A673 (cell line): ENCODE results near the gene KMT2B. TPM values are rescaled to one million over a fixed set of nuclear protein-coding genes. Genes with fewer than 3 reads are reported as not detected.

Experiments used
- BruUV-seq: library from RNA; stranded (reverse); fragments of 400-500 nt; replicated peaks from 2 replicates; lab custom pipeline; 2021; lab: Mats Ljungman, UMichigan
- CTCF ChIA-PET: fragments of 300-600 bp; sonication (Branson Sonifier 250); formaldehyde crosslinking; loops from one replicate; lab custom pipeline; 2022; ENCODE audit warnings: antibody characterized with exemption; lab: Charles Lee
- POLR2A ChIA-PET: fragments of 300-600 bp; sonication (Branson Sonifier 250); formaldehyde crosslinking; loops from one replicate; lab custom pipeline; 2022; ENCODE audit warnings: antibody characterized with exemption; ENCODE audit not compliant: low non-redundant PET; lab: Charles Lee
- DNase-seq: peaks from one replicate; pipeline ENCODE4 v3.0.0-alpha.2; 2015; ENCODE audit warnings: low spot score
- H3K27ac ChIP-seq: fragments of 200-600 bp; sonication (generic); 2 replicates; pipeline ENCODE4 v1.5.1; 2016; ENCODE audit warnings: mixed run types, low read depth, mild to moderate bottlenecking, mixed read lengths, antibody characterized with exemption, low read length; ENCODE audit not compliant: poor library complexity, severe bottlenecking
- H3K27me3 ChIP-seq: fragments of 200-600 bp; sonication (generic); replicated peaks from 2 replicates; pipeline ENCODE4 v1.6.1; 2017; ENCODE audit warnings: mixed run types, low read depth, mild to moderate bottlenecking, mixed read lengths, antibody characterized with exemption, low read length; ENCODE audit not compliant: insufficient read depth, poor library complexity
- H3K36me3 ChIP-seq: fragments of 200-600 bp; sonication (generic); 2 replicates; pipeline ENCODE4 v1.6.1; 2016; ENCODE audit warnings: mixed run types, mild to moderate bottlenecking, mixed read lengths, antibody characterized with exemption, low read length; ENCODE audit not compliant: insufficient read depth, poor library complexity, severe bottlenecking
- H3K4me1 ChIP-seq: fragments of 200-600 bp; sonication (generic); 2 replicates; pipeline ENCODE4 v1.6.1; 2017; ENCODE audit warnings: mixed run types, mild to moderate bottlenecking, mixed read lengths, antibody characterized with exemption, low read length; ENCODE audit not compliant: insufficient read depth, poor library complexity, severe bottlenecking
- H3K4me3 ChIP-seq: fragments of 200-600 bp; sonication (generic); 2 replicates; pipeline ENCODE4 v1.5.1; 2016; ENCODE audit warnings: low read depth, mixed run types, mild to moderate bottlenecking, mixed read lengths, low read length; ENCODE audit not compliant: poor library complexity, severe bottlenecking
- H3K9me3 ChIP-seq: fragments of 200-600 bp; sonication (generic); 2 replicates; pipeline ENCODE4 v1.6.1; 2016; ENCODE audit warnings: mixed run types, low read depth, mild to moderate bottlenecking, mixed read lengths, antibody characterized with exemption, low read length; ENCODE audit not compliant: poor library complexity, severe bottlenecking
- EZH2 ChIP-seq: fragments of 200-600 bp; sonication (generic); IDR thresholded peaks from 2 replicates; pipeline ENCODE4 v1.6.1; 2017; ENCODE audit warnings: borderline replicate concordance, low read depth, mild to moderate bottlenecking, mixed read lengths, antibody characterized with exemption, low read length; ENCODE audit not compliant: poor library complexity, severe bottlenecking
- intact Hi-C: fragments of 100-400 bp; cut with micrococcal nuclease; formaldehyde crosslinking; loops from one replicate; pipeline ENCODE4 v1.10.0; 2022; ENCODE audit not compliant: unreplicated experiment
- total RNA-seq: library from RNA; stranded (reverse); gene quantifications from 2 replicates; pipeline ENCODE4 v1.2.3, GENCODE V29; 2021
- TF ChIP-seq, protein P1 (sequence below): fragments of 300-800, 200-600 bp; sonication (generic); conservative IDR thresholded peaks from 2 replicates; pipeline ENCODE4 v1.5.1; 2017; ENCODE audit warnings: low read depth, mild to moderate bottlenecking, antibody characterized with exemption, low read length, moderate library complexity, mixed read lengths

The KMT2B gene
- total RNA-seq, 1 experiment from 2014 or later = 49.1 TPM

DNA sequence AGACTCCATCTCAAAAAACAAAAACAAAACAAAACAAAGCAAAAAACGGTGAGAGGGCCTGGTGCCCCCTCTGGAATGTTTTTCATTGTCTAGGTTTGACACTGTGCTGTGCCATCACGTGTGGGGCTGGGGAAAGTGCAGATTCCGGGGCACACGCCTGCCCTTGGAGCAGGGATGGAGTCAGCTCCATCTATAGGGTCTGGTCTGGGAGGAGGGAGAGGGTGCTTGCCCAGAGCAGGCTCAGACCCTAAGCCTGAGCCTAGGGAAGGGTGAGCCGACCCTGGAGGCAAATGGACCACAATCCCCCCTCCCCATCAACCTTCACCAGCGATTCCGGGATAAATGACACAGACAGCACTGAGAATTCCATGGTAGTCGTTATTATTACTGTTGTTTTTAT is 24.4 kb upstream of the KMT2B start:
- CTCF ChIA-PET = interaction anchor here (0.7 kb wide), 1 partner anchor 12 kb away, joined by 4 read pairs; no protein-coding TSS in a partner anchor
- BruUV-seq = no TSS peak
- POLR2A ChIA-PET = no interaction called here

GRCh38 chr19:35693835-35694599 is 23.8 kb upstream of the KMT2B start:
- H3K27ac ChIP-seq = no peak overlapping the region
- TF ChIP-seq, protein P1, sequence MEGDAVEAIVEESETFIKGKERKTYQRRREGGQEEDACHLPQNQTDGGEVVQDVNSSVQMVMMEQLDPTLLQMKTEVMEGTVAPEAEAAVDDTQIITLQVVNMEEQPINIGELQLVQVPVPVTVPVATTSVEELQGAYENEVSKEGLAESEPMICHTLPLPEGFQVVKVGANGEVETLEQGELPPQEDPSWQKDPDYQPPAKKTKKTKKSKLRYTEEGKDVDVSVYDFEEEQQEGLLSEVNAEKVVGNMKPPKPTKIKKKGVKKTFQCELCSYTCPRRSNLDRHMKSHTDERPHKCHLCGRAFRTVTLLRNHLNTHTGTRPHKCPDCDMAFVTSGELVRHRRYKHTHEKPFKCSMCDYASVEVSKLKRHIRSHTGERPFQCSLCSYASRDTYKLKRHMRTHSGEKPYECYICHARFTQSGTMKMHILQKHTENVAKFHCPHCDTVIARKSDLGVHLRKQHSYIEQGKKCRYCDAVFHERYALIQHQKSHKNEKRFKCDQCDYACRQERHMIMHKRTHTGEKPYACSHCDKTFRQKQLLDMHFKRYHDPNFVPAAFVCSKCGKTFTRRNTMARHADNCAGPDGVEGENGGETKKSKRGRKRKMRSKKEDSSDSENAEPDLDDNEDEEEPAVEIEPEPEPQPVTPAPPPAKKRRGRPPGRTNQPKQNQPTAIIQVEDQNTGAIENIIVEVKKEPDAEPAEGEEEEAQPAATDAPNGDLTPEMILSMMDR = peak; percentile 98
- TF ChIP-seq EZH2 = no peak
- H3K9me3 ChIP-seq = no peaks in the 10 kb centered on the region
- intact Hi-C loops = loop anchor here (2.0 to 5.0 kb wide), 3 partner anchors 23 to 239 kb away; no protein-coding TSS in a partner anchor
- ChIA-PET POLR2A (interaction anchor here (0.7 kb wide), 1 partner anchor 342 kb away, joined by 3 read pairs; no protein-coding TSS in a partner anchor), CTCF (interaction anchor here (0.5 to 0.8 kb wide), 5 partner anchors 54 to 424 kb away, joined by 3 to 23 read pairs (median 4); partner anchors contain the start of gene LIN37)
- H3K27me3 ChIP-seq = no peaks in the 10 kb centered on the region
- no TSS peak for BruUV-seq
- DNase-seq = peak; percentile 92
- no peak overlapping the region for H3K4me3 ChIP-seq
- H3K4me1 ChIP-seq = no peaks in the 10 kb centered on the region
- H3K36me3 ChIP-seq = no peaks in the 10 kb centered on the region

More for the DNA sequence above, 24.4 kb upstream of the KMT2B start:
- TF ChIP-seq, protein P1 = no peak
- TF ChIP-seq EZH2 = no peak
- no peak for DNase-seq
- intact Hi-C loops = loop anchor here (2.0 to 5.0 kb wide), 2 partner anchors 129 to 239 kb away; no protein-coding TSS in a partner anchor
- H3K27me3 ChIP-seq = no peaks in the 10 kb centered on the region
- no peaks in the 10 kb centered on the region for H3K36me3 ChIP-seq
- no peaks in the 10 kb centered on the region for H3K9me3 ChIP-seq
- H3K27ac ChIP-seq = no peak overlapping the region
- H3K4me1 ChIP-seq = no peaks in the 10 kb centered on the region
- H3K4me3 ChIP-seq = no peak overlapping the region

DNA sequence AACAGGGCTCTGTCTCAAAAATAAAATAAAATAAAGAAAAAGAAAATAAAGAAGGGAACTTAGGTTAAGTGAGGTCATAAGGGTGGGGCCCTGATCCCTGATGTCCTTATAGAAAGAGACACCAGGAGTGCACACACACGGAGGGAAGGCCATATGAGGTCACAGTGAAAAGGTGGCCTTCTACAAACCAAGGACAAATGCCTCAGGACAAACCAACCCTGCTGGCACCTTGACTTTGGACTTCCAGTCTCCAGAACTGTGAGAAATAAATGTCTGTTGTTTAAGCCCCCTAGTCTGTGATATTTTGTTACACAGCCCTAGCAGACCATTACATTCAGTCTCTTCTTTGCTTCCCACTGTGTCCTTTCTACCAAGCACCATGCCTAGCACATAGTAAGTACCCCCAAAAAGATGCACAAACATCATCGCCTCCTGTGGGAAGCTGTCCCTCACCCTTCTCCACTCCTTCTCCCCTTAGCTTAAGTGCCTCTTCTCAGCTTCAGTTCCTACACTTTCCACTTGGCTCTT is 21.8 kb upstream of the KMT2B start:
- H3K4me3 ChIP-seq = no peak overlapping the region
- H3K36me3 ChIP-seq = no peaks in the 10 kb centered on the region
- H3K9me3 ChIP-seq = no peaks in the 10 kb centered on the region
- no TSS peak for BruUV-seq
- H3K27me3 ChIP-seq = no peaks in the 10 kb centered on the region
- ChIA-PET CTCF (interaction anchor here (1.4 kb wide), 1 partner anchor 45 kb away, joined by 14 read pairs; no protein-coding TSS in a partner anchor), POLR2A (no interaction called here)
- no peak overlapping the region for H3K27ac ChIP-seq
- TF ChIP-seq EZH2 = no peak
- TF ChIP-seq, protein P1 = no peak
- intact Hi-C loops = loop anchor here (2.0 kb wide), 1 partner anchor 21 kb away; no protein-coding TSS in a partner anchor
- no peaks in the 10 kb centered on the region for H3K4me1 ChIP-seq
- DNase-seq = no peak
